ENCODE results near the gene STX8.

- TF ChIP-seq CTCF (IDR thresholded peaks at IDR 0.05) (no peak), POLR2A (IDR thresholded peaks at IDR 0.05) (no peak)
Measured at GRCh38 chr17:9266697-9267117, 308.9 kb downstream of the STX8 start.
